ENCODE results near the gene SDHAF3.
"Not testable (repeated sequence)": the region's sequence is repeated elsewhere in the genome, so short reads cannot be mapped to it uniquely, and the experiment has no call there.

SDHAF3 gene

DNA sequence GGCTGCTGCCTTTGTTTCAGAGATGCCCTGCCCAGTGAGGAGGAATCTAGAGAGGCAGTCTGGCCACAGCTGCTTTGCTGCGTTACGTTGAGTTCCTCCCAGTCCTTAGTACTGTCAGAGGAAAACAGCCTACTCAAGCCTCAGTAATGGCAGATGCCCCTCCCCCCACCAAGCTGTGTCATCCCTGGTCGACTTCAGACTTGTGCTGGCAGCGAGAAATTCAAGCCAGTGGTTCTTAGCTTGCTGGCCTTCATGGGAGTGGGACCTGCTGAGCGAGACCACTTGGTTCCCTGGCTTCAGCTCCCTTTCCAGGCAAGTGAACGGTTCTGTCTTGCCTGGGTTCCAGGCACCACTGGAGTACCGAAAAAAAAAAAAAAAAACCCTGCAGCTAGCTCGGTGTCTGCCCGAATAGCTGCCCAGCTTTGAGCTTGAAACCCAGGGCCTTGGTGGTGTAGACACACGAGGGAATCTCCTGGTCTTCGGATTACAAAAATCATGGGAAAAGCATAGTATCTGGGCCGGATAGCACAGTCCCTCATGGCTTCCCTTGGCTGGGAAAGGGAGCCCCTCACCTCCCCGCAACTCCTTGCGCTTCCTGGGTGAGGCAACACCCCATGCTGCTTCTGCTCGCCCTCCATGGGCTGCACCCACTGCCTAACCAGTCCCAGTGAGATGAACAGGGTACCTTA, 9.1 kb downstream of the SDHAF3 start:
- DNase-seq: no peak

DNA sequence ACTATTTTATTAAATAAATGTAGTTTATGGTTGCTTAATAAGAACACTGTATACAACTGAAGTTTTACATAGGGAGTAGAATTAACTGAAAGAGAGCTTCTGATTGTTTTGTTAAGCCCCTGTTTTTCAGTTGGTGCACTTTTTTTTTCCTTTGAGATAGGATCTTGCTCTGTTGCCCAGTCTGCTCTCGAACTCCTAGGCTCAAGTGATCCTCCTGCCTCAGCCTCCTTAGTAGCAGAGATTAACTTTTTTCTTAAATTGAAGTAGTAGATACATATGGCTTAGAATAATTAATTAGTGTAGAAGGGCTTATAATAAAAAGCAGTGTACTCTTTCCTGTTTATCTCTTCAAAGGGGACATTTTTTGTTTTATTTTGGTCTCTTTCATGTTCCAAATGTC, 11.2 kb downstream of the SDHAF3 start:
- no peak for DNase-seq

DNA sequence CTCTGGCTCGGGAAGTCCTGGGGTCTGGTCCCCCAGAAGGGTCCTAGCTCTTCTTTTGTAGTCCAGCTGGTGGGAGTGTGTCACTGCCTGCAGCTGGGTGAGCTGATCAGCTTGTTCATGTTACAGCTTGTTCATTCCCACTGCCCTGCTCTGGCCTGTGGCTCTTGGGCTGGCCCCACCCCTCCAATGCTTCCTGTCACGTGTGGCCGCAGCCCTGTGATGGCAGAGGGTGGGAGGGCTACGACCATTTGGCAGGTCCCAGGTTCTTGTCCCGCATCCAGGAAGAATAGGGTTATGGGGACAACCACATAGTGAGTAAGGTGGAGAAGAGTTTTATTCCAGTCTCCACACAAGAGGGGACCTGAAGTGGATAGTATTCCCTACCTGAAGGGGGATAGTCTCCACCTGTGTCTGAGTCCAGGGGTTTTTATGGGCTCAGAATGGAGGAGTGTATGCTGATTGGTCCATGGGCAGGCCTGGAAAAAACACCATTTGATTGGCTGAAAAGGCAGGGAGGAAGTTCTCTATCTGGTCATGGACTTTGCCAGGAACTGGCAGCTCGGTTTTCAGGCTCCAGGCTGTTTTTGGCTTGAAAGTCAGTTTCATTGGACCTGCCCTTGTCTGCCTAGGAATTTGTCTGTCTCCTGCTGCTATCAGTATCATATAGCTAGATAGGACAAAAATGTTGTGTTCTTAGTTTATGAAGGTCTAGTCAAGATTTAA, 13.1 kb downstream of the SDHAF3 start:
- DNase-seq: no peak

DNA sequence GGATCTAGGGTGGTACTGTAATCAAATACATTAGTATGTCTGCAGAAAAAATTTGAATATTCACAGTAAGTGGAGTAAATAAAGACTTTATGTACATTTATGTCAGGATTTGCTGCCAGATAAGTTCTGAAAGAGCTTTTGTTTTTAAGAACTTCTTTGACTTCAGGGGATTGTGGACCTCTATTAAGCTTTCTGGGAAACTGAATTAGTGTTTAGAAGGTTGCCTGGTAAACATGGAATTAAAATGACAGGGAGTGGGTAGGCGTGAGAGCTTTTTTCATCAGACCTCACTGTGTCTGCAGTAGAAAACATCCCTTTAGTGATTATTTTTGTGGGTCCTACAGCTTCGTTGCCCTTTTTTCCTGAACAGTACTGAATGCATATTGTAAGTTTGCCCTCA, 15.7 kb downstream of the SDHAF3 start:
- no peak for DNase-seq

DNA sequence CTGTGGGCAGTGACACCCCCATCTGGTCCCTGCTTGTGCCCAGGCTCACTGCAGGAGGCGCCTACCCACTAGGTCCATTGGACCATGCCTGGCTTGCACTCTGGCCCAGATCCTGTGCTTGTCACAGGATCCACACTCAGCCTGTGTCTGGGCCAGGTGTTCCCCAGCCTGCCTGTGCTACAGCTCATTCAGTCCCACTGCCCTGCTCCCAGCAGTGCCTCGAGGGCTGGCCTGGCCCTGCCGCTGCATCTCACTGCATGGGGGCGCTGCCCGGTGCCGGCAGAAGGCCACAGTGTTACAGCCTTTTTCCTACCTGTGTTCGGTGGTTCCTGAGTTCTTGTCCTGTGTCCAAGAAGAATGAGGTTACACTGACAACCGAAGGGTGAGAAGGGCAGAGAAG, 21.3 kb downstream of the SDHAF3 start:
- DNase-seq: no peak

DNA sequence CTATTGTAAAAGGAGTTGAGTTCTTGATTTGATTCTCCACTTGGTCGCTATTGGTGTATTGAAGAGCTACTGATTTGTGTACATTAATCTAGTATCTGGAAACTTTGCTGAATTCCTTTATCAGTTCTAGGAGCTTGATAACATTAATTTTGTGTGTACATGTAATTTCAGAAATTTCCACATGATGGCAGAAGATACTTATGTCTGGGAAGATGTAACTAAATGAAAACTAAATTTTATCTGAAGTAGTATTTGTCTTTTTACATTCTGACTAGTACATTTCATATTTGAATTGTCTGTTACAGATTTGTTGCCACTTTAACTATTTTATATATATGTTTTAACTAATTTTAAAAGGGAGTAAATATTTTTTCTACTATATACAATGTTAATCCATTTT, 27.6 kb downstream of the SDHAF3 start:
- no peak for DNase-seq

DNA sequence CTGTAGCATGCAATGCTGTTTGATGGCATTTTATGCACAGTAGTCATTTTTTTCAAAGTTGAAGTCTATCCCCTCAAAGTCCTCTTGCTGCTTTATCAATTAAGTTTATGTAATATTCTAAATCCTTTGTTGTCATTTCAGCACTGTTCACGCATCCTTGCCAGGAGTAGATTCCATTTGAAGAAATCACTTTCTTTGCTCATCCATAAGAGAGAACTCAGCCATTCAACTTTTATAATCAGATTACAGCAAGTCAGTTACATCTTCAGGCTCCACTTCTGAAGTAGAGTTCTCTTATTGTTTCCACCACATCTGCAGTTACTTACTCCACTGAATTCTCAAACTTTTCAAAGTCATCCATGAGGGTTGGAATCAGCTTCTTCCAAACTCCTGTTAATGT, 32.3 kb downstream of the SDHAF3 start:
- no peak for DNase-seq

DNA sequence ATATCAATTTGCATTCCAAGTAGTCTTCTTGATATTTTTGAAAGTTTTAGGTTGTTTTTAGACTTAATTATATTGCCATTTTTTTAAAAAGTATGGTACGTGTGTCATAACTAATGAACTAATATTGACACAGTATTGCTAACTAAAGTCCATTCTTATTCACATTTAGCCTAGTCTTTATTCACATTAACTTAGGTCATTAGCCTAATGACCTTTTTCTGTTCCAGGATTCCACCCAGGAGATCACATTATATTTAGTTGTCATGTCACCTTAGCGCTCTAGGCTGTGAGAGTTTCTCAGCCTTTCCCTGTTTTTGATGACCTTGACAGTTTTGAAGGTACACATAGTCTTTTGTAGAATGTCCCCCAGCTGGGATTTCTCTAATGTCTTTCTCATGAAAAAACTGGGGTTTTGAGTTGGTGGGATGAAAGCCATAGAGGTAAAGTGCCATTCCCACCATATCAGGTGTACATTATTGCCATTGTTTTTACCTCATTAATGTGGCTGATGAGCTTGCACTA, 38.5 kb downstream of the SDHAF3 start:
- DNase-seq: no peak

DNA sequence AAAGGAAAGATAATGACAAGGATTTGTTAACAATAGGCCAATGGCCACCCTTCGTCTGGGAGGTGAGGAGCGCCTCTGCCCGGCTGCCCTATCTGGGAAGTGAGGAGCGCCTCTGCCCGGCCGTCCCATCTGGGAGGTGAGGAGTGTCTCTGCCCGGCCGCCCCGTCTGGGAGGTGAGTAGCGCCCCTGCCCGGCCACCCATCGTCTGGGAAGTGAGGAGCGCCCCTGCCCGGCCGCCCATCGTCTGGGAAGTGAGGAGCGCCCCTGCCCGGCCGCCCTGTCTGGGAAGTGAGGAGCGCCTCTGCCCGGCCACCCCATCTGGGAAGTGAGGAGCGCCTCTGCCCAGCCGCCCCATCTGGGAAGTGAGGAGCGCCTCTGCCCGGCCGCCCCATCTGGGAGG, 42.5 kb downstream of the SDHAF3 start:
- DNase-seq: not testable (repeated sequence)

DNA sequence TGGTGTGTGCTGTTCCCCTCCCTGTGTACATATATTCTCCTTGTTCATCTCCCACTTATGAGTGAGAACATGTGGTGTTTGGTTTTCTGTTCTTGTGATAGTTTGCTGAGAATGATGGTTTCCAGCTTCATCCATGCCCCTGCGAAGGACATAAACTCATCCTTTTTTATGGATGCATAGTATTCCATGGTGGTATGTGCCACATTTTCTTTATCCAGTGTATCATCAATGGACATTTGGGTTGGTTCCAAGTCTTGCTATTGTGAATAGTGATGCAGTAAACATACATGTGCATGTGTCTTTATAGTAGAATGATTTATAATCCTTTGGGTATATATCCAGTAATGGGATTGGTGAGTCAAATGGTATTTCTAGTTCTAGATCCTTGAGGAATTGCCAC, 44.1 kb downstream of the SDHAF3 start:
- not testable (repeated sequence) for DNase-seq

DNA sequence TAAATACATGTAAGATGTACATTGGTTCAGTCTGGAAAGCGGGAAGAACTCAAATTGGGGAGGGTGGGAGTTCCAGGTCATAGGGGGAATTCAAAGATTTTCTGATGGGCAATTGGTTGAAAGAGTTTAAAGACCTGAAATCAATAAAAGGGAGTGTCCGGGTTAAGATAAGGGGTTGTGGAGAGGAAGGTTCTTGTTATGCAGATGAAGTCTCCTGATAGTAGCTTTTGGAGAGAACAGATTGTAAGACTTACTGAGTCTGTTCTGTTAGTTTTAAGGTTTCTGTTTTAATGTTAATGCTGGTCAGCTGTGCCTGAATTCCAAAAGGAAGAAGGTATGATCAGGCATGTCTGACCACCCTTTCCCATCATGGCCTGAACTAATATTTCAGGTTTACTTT, 48.8 kb downstream of the SDHAF3 start:
- DNase-seq: no peak

DNA sequence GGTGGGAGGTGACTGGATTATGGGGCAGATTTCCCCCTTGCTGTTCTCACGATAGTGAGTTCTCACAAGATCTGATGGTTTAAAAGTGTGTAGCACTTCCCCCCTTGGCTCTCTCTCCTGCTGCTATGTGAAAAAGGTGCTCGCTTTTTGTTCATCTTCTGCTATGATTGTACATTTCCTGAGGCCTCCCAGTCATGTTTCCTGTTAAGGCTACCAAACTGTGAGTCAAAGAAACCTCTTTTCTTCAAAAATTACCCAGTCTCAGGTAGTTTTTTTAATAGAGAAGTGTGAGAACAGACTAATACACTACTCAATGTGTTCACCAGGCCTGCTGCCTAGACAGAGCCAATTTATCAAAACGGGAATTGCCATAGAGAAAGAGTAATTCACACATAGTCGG, 49.7 kb downstream of the SDHAF3 start:
- no peak for DNase-seq

DNA sequence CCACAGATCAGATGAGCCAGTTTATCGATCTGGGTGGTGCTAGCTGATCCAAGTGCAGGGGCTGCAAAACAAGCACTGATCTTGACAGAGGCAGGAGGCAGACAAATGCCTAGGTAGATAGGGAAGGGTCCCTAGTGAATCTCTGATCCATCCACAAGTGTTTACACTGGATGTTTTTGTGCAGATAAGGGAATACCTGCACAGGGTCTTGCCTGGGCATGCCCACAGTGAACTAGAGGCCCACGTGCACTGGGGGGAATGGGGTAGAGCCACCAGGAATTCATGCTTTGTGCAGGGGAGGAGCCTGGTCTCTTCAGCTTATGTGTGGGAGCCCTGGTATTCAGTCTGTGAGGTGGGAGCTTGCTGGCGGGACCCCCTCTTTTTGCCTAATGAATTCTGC, 50.3 kb downstream of the SDHAF3 start:
- no peak for DNase-seq

DNA sequence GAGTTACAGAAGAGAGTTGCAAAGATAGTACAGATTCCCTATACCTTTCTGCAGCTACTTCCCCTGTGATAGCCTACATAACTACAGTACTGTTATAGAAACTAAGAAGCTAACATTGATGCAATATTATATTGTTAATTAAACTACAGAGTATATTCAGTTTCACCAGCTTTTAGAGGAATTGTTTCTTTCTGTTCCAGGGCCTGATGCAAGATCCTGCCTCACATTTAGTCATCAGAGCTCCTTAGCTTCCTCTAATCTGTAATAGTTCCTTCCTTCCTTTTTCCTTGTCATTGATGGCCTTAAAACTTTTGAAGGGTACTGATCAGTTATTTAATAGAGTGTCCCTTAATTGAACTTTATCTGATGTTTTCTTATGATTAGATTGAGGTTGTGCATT, 56.8 kb downstream of the SDHAF3 start:
- DNase-seq: no peak

DNA sequence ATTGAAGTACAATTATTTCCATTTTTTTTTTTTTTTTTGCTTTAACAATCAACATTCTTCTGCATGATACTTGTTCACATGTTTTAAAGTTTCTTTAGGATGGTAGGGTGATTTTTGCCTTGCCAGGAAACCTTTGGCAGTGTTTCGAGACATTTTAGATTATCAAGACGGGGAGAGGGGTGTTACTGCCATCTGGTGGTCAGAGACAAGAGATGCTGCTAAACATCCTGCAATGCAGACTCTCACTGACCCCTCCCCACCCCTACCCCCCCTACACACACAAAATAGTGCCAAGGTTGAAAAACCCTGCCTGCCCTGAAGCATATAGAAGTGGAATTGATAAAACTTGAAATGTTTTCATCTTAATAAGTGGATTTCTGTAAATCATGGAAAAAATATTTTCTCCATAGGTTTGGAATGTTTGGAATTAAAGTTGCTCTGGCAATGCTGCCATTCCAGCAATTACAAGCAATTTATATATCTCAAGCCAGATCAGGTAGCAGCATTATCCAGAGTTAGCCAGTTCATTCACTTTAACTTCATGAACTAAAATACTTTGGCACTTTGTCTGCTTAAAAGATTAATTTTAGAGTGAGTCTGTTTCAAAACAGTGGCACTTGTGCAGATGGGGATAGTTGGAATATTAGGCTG, 62.1 kb downstream of the SDHAF3 start:
- DNase-seq: peak; percentile 15

DNA sequence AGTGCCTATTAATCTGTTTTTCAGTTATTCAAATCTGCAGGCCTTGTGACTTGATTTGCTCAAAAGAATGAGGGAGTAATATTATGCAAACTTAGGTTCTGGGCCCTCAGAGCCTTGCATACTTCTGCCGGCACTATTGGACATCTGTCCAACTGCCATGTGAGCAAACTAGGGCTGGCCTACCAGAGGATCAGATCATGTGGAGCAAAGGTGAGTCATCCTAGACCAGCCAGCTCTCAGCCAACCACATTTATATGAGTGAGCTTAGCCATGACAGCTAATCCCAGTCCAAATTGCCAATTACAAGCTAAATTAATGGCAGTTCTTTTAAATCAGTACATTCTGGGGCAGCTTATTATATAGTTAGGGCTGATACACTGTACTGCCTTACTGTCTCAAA, 69.6 kb downstream of the SDHAF3 start:
- no peak for DNase-seq

DNA sequence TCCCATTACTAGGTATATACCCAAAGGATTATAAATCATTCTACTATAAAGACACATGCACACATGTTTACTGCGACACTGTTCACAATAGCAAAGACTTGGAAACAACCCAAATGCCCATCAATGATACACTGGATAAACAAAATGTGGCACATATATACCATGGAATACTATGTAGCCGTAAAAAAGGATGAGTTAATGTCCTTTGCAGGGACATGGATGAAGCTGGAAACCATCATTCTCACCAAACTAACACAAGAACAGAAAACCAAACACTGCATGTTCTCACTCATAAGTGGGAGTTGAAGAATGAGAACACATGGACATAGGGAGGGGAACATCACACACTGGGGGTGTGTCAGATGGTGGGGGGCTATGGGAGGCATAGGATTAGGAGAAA, 78.7 kb downstream of the SDHAF3 start:
- not testable (repeated sequence) for DNase-seq

DNA sequence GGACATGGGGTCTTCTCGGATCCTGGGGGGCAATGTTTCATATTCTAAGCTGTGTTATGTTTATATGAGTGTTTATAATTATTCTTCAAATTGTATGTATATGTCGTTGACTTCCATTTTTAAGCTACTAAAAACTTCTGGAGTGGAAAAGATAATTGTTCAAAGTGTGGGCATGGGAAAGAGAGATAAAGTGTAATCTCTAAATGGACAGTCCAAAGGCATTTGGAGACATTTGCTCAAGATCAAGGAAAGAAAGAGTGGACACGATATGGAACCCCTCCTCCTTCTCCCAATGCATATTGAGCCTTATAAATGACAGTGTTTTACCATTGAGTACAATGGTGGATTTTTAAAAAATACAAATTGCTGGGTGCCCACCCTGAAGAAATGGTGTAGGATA, 81.1 kb downstream of the SDHAF3 start:
- no peak for DNase-seq

DNA sequence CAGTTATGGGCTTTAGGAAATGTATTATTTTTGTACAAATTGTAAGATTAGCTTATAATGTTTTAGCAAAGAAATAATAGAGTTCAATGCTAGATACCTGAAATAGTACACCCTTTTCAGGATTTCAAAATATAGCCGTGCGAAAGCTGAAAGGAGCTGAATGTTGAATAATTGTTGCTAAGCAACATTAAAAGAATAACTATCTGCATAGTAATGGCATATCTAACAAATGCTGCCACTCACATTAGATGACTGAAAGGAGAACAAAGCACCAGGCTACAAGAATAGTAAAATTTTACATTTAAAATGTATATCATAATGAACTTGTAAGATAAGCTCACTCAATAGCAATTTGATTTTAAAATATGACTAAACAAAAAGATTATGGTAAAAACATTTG, 82.5 kb downstream of the SDHAF3 start:
- DNase-seq: no peak

DNA sequence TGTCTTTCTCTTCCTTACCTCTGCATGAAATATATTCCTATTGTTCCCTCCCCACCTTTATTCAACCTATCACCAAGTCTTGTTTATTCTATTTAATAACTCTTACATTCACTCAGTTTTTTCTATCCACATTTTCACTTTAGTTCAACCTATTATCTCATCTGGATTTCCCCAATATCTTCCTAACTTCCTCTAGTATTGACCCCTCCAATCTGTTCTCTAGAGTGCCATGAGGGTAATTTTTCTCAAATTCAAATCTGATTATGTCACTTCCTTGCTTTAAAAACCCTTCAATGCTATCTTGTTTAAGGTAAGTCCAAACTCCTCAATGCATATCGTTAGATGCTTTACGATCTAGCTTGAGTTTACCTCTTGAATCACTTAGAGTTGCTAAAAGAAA, 86.5 kb downstream of the SDHAF3 start:
- no peak for DNase-seq

DNA sequence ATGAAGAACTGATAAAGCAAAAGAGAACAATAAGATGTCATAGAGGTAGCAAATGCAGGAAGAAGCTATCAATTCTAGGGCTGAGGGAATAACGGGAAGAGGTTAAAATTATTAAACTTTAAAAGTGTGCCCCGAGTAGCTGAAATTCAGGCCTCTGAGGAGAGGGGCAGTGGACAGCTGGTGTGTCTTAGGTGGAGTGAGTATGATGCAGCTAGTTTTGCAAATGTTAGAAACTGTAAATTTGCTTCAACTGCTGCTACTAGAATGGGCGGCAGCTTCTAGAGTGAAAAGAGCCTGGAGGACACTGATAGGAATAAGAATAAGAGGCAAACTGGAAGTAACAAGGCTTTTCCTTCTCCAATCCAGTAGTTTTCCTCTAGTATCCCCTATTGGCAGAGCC, 87.3 kb downstream of the SDHAF3 start:
- DNase-seq: no peak

DNA sequence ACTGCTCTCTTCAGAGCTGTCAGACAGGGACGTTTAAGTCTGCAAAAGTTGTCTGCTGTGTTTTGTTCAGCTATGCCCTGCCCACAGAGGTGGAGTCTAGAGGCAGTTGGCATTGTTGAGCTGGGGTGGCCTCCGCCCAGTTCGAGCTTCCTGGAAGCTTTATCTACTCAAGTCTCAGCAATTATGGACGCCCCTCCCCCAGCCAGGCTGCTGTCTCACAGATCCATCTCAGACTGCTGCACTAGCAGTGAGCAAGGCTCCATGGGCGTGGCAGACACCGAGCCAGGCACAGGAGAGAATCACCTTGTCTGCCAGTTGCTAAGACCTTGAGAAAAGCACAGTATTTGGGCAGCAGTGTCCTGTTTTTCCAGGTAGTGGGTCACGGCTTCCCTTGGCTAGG, 98.1 kb downstream of the SDHAF3 start:
- DNase-seq: no peak

DNA sequence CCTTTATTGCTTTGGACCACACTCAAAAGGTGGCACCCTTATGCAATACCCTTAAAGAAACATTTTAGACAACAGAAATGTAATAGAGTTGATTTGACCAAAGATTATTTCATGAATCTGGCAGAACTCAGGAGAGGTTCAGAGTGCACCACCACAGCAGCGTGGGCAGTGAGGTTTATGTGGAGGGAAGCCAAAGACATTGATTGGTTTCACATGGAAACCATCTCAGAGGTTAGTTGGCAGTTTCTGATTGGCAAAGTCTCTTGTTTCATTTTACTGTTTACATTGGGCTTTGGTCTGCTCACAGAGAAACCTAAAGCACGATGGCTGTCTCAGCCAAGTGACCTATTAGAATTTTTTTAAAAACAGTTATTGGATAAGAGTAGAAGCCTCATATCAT, 101.3 kb downstream of the SDHAF3 start:
- no peak for DNase-seq

DNA sequence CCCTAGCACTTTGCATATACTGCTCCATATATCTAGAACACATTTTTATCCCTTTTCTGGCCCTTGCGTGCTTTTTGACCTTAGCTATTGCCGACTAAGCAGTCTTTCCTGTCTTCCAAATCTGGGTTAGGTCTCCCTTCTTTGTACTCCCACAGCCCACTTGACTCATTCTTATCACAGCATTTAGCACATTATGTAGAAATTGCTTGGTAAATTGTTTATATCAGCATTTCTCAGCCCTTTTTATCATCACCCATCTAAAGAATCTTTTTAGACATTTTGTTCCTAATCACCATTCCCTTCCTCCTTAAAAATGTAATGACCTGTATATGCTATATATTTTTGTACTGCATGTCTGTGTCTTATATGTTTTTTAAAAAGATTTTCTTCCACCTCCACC, 101.7 kb downstream of the SDHAF3 start:
- no peak for DNase-seq
